Activated CD8-positive, alpha-beta memory T cell treated with anti-CD3 and anti-CD28 coated beads, Interleukin-2, amount 50 U/mL, for 1 hour (primary cell): ENCODE data around the gene CRTC3.

ENCODE experiments used
- DNase-seq: peaks from one replicate; pipeline ENCODE4 v3.0.0-alpha.2; 2020; ENCODE audit errors: extremely low read depth

The CRTC3 gene

DNA sequence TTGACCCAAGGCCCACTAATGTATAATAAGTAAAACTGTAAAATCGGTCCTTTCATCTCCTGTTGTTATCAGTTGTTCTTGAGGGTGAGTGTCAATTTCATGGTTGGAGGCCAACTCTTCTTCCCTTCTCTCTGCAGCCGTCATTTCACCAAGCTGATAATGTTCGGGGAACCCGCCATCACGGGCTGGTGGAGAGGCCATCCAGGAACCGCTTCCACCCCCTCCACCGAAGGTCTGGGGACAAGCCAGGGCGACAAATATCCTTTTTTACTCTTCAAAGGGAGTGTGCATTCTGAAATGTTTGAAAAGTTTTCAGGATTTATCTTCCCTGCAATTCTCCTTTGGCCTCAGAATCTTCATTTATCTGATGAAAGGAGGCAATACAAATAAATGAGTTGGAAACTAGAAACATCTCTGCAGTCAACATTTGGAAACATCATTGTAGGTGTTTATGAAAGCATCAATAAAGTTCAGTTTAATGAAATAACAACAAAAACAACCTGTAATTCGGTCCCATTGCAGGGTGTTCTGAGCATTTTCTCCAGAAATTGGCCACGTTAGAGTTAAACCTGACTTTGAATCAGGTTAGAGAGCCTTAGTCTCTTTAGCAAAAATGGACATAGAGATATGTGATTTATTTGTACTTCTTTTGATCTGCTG lies 63.9 kb downstream of the CRTC3 start:
- DNase-seq: no peak

DNA sequence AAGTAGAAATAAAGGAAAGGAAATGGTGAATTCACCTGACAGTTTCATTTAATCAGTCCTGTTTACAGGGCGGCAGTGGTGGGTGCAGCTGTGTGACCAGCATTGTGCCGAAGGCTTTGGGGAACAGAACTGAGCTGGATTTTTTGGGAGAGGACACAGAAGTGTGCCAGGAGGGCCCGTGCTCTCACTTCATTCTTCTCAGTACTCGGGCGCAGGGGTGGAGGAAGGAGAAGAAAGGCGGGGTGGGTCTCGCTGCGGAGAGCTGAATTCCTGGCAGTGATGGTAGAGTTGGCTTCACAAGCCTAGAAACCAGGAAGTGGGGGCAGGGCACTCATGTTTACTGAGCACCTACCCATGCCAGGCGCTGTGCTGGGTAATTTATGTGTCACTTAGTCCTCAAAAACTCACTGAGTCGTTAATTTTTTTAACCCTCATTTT lies 64.6 kb downstream of the CRTC3 start:
- DNase-seq: peak; percentile 56

DNA sequence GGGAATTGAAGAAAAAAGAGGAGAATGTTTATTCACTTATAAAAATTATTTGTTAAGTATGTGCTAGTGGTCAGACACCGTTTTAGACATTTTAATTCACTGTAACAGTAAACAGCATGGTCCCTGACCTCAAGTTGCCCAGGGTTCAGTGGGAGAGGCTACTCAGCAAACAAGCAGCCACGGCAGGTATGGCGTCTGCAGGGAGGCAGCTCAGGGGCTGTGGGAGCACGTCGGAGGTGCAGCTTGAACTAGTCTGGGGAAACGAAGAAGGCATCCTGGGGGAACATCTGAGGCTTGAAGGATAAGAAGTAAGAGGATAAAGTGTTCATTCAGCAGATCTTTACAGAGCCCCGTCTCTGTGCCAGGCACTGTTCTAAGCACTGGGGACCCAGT lies 66.0 kb downstream of the CRTC3 start:
- DNase-seq: no peak

DNA sequence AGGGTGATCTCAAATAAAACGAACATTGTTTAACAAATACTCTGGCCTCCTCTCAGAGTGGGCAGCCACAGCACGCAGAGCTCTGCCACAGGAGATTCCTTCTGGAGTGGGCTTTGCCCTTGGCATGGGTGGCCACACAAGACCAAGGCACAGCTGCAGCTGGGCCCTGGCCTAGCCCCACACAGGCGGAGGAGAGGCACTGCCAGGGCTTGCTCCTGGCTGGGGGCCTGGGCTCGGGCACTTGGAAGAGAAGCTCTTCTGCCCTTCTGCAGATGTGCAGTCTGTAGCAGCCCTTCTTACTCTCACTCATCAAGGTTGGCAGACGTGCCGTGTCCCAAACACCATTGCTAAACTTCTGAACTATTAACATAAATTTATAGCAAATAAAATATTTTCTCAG lies 67.2 kb downstream of the CRTC3 start:
- no peak for DNase-seq

DNA sequence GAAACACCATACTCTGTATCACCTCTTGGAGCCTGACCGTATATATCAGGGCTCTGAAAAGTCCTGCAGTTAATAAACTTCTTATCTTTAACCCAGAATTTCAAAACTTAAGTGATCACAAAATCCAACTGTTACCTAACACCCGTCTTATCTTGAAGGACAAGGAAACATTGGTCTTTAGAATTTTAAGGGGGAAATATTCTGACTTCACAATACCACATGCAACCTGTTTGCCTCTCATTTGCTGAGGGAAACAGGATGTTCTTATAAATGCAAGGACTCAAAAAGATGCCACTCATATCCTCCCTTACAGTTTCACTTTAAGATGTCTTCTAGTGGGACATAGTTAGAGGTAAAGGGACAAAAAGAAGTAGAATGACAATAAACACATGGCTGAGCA lies 67.9 kb downstream of the CRTC3 start:
- DNase-seq: no peak

DNA sequence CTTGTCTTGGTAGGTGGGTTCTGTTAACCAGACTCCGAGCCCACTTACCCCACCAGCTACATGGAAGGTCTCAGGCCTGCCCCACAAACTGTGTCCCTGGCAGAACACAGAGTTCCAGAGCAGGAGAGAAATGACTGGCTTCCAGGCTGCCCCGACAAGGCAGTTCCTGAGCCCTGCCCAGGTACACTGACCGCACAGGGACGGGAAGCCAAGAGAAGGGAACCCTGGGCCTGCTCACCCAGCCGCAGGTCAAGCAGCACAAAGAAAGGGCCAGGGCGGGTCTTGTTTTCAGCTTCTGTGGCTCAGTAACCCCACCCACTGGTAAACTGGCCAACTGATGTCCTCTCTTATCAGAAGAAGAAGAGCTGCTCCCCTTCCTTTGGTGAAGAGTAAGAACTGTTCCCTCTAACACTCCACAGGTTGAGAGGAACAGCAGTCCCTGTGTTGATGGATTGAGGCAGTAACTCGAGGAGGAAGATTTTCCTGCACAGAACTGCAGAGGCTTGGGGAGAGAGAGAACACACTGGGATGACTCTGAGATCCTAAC lies 68.4 kb downstream of the CRTC3 start:
- DNase-seq: no peak

DNA sequence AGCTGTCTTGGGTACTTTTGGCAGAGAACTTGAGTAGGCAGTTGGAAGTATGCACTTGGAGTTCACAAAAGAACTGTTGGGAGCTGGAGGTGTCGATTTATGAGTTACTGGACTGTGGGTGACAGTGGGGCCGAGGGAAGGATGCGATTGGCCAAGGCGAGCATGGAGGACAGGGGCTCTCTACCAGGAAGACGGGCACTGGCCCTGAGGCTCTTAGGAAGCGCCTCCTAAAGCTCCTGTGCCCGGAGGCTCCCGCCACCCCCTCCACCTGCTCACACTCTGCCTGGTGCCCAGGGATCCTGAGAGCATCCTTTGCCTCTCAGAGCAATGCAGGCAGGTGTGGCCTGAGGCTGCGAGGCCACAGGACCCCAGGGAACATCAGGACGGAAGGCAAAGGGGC lies 69.0 kb downstream of the CRTC3 start:
- DNase-seq: no peak

DNA sequence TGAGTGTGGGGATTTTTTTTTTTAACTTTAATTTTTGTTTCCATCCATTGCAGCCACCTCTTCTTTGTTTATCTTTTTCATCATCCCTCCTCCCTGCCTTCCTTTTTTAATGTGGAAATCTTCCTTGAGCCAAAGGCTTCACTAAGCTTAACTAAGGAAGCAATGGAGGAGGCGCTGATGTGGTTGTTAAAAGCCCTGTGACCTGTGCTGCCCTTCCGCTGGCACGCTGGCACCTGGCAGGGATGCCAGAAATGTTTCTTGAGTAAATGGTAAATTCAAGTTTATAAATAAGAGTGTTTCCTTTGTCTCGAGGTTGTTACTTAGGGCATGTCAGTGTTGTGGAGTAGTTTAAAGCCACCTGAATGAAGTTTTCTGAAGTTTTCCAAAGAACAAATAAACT lies 69.4 kb downstream of the CRTC3 start:
- no peak for DNase-seq

DNA sequence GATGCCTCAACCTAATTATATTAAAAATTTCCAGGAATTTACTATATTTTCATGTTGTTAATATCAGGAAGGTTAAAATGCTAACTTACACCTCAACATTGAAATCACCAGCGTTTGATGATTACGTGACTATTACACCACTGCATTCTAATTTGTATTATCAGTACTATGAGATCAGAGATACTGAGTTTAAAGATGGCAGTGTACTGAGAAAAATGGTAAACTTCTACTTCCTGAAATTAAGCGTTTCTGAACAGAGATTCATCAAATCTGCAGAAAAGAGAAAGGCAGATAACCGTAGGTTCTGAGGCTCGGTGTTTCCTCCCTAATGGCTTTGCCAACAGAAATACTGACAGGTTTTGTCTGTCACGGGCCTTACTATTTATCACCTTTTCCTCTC lies 69.9 kb downstream of the CRTC3 start:
- DNase-seq: no peak

DNA sequence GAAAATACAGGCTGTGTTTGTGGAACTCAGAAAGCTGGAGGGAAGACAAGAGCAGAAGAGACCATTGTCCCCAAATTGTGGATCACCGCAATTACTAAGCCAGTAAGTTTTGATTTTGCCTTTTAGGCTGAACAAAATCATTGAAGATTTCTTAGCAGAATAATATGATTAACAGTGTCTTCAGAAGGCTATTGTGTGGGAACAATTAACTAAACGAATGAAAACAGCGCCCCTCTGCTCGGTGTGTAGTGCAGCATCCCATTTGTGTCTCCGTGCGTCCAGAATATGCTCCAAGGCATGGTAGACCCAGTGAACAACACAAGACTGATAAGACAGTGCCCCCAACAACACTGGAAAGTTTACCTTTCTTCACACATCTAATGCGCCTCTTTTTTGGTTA lies 71.2 kb downstream of the CRTC3 start:
- DNase-seq: no peak

DNA sequence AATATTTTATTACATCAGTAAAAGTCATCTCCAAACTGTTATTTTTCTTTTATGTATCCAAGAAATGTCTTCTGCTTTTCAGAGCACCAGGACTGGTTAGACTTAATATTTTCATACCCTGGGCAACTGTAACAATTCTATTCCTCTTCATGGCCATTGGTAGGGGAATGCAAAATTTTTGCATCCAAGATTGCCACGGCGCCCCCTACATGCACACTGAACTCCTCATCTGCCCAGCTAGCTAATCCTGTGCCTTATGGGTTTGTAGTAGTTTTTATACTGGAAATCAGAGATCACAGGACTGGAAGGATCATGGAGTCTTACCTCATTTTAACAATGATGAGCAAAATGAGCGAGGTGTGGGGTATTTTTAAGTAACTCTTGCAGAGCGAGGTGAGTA lies 74.2 kb downstream of the CRTC3 start:
- no peak for DNase-seq

DNA sequence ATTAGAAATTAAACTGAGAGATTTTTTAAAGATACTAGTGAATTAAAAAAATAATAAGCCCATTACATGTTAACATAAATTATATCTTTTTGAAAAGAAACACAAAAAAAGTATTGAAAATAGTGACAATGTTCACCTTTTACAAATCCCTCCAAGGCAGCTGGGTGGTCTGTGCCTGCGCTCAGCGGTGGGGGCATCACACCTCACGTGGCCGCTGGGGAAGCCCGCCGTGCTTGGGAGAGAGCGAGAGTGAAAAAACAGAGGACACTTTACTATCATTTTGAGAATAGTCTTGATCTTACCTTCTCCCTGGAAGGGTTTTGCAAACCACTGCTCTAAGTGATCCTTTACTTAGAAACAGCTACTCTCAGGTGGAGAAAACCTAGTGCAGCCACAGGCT lies 76.9 kb downstream of the CRTC3 start:
- DNase-seq: no peak

DNA sequence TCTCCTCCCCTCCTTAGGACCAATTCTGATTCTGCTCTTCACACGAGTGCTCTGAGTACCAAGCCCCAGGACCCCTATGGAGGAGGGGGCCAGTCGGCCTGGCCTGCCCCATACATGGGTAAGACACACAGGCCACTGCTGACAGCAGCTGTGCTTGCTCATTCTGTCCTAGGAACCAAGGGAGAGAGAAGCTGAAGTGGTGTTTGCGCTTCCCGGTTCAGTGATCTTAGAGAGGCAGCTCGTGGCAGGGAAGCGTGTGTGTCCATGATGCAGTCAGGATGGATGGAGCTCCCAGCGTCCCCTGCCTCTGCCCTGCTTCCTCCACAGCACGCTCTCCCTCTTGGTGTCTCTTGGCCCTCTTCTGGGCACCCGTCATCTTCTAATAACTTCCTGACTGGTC lies 77.6 kb downstream of the CRTC3 start:
- DNase-seq: no peak

DNA sequence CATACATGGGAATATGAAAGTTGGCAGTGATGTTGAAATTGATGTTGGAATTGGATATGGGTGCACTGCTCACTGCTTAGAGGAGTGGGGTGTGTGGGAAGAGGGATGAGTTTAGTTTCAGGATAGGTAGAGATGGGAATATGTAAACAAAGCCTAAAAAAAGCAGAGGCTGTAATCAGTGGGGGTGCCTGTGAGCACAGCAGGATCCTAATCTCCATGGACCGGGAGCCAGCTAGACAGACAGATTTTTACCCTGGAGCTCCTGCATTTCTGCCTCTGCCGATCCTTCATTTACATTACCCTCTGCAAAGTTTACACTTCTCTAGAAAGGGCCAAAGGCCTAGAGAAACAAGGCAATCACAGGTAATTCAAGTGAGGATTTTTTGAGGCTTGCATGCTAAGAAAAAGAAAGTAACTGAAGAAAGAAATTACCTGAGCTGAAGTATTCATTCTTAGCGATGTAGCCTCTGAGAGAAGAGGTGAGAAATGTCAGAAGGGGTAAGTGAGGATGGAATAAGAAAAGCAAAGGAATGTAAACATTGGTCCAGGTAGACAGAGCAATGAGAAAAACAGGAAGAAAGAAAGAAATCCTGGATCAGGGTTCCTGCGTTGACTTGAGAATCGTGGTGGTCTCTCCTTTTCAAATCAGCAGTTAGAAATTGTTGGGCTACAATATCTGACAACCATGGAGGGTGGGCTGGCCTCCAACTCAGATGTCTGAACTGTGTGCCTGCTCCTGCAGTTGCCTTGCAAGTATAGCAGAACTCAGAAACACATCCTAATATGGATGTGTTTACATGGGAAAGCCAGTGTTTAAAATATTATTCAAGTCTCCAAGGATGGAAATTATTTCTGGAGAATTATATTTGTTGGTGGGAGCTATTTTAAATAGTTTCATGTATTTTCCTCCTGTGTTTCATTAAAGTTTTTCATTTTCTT lies 79.8 kb downstream of the CRTC3 start:
- DNase-seq: no peak

DNA sequence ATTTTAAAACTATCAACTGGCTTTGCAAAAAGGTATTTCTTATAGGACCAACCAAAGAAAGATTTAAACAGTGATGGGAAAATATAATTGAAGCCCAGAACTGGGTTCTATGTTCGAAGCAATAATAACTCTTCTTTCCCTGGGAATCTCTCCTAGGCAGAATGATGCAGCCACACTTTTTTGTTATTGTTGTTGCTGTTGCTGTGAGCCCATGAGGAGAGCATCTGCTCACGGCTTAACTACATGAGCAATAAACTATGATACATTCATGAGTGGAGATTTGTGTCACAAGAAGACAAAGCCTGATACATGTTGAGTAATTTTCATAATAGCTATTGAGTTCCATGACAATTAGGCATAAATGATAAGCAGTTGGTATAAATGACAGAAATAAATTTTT lies 80.5 kb downstream of the CRTC3 start:
- DNase-seq: no peak

DNA sequence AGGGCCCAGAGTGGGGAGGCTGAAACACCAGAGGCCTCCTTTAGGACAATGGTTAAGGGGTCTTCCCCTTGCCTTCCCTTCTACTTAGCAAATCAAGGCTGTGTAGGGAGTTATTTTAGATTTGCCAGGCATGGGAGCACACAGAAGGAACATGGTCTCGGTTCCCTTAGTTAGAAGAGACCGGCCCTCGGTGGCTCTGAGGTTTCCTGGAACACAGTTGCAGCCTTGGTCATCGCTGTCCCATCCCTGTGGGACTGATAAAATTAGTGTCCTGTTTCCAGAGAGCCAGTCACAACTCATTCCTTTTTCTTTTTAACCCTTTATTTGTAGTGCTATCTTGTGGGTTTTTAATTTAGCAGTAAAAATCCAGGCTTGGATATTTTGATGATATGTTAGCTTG lies 81.4 kb downstream of the CRTC3 start:
- no peak for DNase-seq

DNA sequence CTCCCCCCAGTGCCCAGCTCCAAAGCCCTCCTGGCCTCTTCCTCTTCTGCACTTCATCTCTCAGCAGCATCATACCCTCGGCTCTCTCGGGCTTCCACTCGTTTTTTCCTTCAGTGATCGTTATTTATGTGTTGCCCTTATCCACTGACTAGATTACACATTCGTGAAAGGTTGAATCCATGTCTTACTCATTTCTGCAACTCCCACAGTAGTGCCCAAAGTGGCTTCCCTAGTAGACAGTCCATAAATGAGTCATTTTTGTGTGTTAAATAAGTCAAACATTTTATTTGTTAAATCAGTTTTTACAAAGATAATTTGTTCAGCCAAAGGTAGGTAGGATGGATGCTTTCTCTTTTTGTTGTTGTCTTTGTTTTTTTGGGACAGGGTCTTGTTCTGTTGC lies 87.4 kb downstream of the CRTC3 start:
- no peak for DNase-seq

DNA sequence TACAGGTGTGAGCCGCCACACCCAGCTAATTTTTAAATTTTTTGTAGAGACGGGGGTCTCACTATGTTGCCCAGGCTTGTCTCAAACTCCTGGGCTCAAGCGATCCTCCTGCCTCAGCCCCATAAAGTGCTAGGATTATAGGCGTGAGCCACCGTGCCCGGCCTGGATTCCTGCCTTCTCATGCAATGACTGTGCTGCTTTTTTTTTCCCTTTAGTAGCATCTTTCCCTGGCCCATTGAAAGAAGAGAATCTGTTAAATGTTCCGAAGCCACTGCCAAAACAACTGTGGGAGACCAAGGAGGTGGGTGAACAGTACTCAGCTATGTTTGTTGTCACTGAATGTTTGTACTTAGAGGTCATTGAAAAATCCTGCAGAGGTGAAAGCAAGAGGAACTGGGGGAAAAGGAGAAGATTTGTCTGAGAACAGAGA lies 88.0 kb downstream of the CRTC3 start:
- DNase-seq: no peak

DNA sequence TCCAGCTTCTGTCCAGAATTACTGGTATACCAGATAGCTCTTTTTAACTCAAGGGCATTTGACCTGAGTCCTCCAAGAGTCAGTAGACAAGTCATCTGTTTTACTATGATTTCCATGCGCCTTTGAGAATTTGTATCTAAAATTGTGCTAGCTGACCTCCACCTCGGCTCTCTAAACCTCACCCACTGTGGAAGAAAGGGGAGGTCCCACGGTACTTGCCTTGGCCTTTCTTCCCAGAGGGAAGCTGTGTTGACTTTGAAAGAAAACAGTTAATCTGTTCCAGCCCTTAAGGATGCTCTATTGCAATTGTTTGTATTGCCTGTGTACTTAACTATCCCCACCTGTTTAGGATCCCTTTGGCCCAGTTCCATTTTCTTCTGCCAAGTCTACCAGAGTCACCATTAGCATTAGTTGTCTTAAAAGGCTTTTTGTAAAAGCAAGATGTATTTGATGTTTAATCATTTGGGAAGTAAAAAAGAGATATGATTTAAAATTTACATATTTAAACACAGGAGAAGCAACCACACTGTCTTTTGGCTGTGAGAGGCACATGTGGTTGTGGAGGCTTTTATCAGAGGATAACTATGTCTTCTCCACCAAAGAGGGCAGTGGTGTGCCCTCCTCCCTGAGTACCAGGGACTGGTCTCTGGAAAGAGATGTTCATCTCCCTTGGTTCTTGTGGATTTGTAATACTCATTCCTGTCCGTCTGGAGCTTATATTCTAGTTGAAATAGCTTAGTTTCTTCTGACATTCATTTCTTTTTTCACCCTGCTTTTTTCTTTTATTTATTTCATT lies 88.8 kb downstream of the CRTC3 start:
- no peak for DNase-seq

DNA sequence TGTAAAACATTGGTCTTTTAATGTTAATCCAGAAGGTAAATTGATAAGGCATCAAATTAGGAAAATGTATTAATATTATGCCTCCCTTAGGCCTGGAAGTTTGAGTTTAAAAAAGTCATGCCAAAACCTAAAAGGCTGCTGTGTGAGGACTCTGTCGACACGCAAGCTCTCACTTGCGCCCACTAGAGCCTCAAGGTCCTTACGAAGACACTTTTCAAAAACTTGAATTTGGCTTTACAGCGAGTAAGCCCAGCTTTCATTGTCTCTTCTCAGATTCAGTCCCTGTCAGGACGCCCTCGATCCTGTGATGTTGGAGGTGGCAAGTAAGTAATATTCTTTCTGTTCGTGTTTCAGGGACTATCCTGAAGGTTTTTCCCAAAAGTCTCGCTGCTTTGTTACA lies 89.7 kb downstream of the CRTC3 start:
- DNase-seq: no peak

DNA sequence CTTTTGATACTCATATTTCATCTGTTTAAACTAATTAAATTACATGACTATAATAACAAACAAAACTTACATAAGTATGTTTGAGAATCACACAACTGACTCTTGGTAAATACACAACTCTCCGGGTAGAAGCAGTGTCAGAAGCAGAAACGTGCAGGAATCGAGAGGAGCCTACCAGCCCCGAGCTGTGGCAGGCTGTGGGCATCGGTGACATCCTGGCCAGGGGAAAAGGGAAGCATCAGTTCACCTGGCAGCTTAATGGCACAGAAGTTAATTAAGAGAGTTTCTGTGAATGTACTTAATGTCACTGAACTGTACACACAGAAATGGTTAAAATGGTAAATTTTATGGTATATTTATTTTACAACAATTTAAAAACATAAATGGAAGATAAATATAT lies 90.2 kb downstream of the CRTC3 start:
- DNase-seq: no peak

DNA sequence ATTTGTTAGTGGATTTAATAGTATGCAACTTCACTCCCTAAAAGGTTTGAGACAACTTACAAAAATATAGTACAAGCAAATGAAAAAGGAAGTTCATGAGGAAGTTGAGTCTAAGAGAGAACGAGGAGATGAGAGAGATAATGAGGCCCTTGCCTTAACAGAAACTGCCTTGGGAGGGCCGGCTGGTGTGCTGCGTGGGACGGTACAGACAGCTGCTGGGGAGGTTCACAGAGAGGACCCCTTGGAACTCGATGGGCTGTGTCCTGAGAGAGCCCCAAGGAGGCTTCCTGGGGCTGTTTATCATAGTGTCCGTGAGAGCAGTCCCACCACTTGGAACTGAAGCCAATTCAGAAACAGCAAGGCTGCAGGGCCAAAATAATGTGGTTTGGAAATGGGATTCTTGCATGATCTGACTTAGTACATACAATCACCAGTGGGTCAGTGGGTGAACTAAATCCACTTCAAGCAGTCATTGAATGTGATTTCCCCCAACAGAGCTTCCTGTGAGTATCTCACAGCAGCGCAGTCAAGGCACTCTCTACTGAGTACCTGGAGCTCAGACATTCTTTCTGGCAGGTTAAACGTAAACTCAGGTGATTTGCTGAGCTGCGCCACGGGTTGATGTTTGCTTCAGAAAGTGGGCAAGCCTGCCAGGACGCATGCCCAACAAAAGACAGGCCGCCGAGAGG lies 90.8 kb downstream of the CRTC3 start:
- no peak for DNase-seq
